GM18517 (cell line): ENCODE results near the gene H3-3A.
A peak's percentile ranks its signal among the peaks of the same experiment; 100 is the strongest.

ENCODE experiments used
- ATAC-seq: cut with Tn5 transposase; IDR thresholded peaks from one replicate; pipeline ENCODE4 v1.9.1; 2021; ENCODE audit warnings: mild to moderate bottlenecking, moderate library complexity; ENCODE audit not compliant: unreplicated experiment

Gene H3-3A

GRCh38 chr1:226052061-226052460 lies 10.5 kb upstream of the H3-3A start:
- ATAC-seq, result no peak

DNA sequence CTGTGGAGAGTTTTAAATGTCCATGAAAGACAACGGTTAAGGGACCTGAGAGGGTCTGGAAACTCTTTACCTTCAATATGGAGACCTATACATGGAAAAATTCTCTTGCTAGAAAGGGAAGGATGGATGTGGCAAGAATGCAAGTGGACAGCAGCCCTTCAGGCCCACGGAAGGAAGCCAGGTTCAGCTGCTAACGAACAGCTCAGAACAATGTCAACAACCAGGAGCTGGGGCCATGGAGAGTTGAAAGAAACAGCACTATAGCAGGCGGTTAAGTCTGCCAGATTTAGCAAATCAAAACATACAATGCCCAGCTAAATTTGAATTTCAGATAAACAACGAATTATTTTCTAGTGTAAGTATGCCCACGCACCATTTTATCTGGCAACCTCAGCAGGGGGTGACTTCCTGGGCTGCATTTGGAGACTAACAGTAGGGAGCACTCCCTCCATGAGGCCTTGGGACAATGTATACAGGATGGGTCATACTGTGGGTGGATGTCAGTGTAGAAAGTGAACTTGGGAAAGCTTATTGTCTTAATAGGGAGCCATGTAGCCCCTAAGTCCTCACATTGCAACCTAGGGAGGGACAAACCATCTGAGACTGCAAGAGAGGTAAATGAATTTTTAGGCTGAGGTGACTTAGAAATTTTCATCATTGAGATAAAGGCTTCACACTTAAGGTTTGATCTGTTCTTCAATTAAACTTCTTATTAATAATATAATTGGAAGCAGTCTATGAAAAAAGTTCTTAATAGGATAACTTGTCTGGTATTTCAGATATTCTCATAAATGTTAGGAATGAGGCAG lies 7.8 kb upstream of the H3-3A start:
- ATAC-seq, result no peak

DNA sequence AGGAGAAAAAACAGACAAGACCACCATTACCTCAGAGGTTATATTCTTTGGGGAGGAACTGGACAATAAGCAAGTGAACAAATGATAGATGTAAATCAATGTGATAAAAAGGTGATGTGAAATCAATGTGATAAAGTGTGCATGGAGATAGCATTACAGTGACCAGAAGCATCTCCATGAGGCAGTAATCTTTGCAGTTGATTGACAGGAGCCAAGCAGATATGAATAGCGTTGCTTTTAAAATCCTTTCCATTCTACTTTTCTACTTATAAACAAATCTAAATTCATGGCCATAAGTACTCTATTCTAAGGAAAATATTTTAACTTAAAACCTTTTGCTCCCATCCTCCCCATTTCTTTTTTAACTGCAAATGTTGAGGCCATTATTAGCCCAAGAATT lies 2.8 kb upstream of the H3-3A start:
- no peak for ATAC-seq

DNA sequence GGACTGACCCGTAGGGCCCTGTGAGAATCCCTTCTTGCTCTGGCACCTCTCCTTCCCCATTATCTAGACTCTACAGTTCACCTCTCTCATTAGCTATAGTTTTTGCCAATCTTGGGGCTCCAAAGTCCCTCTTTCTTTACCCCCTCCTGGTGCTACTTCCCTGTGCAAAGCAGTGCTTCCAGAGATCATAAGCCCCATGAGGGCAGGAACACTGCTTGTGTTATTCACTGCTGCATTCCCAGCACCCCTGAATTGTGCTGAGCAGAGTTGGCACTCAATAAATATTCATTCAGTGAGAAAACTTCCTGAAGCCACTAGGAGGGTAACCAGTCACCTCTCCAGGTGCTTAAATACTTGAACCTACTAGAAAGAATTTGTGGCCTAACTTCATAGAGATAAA lies 2.1 kb upstream of the H3-3A start:
- ATAC-seq, result no peak

- no peak for ATAC-seq
Measured at GRCh38 chr1:226061068-226061840, 1.3 kb upstream of the H3-3A start.

- ATAC-seq, result peak; percentile 42
Measured at GRCh38 chr1:226061841-226062557, 517 bp upstream of the H3-3A start.

- ATAC-seq, result peak; percentile 16
Measured at GRCh38 chr1:226063224-226063976, 884 bp downstream of the H3-3A start.

DNA sequence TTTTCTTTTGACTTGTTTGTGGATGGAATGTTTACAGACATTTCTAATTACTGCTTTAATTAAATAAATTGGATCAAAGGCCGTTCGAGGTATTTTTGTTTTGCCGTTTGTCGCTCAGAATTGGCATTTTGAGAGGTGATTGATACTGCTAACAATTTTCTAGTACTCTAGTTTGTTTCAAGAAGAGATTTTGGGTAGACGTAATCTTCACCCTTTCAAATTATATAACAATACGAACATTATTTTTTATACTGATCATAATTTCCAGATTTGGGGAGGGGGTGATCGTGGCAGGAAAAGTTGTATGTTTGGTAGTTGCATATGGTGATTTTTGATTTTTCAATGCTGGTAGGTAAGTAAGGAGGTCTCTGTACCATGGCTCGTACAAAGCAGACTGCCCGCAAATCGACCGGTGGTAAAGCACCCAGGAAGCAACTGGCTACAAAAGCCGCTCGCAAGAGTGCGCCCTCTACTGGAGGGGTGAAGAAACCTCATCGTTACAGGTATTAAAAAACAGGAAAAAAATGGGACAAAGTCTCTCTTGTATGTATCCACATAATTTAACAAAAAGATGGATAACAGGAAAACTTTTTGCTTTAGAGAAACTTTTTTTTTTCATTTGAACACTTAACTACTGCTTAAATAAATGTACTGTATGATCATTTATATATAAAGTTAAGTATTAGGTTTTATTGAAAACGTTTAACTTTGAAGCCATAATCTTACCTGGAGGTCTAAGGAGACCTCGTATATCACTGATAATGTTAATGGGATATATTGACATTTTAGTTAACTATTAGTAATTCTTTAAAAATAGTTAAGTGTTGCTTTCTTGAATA lies 1.7 kb downstream of the H3-3A start:
- ATAC-seq, result no peak

GRCh38 chr1:226064816-226065248 lies 2.3 kb downstream of the H3-3A start:
- no peak for ATAC-seq

DNA sequence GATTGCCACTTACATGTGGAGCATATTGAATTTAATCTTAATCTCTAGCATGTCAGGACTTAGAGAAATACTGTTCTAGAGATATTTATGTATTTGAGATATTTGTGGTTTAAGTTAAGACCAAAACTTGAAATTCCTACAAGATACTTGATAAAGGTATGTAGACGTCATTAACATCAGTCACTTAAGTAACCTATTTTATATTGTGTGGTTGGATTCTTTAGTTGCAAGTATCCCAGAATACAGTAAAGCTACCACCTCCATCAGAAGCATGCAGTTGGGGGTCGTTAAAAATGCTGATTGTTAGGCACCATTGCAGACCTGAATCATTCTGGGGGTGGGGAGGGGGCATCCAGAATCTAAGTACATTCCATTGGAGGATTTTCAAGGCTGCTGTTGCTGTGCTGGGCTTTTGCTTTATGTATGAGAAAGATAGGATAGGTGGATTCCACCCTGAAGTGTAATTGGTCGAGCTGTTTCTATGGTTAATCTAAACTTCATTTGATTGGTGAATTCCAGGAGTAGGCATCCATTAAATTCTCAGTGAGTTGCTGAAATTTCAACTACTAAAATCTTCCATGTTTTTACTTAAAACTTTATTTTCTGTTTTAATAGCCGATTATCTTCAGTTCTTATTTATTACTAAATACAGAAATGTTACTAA lies 4.0 kb downstream of the H3-3A start:
- ATAC-seq, result no peak

- no peak for ATAC-seq
Measured at GRCh38 chr1:226069811-226070489, 7.4 kb downstream of the H3-3A start.

DNA sequence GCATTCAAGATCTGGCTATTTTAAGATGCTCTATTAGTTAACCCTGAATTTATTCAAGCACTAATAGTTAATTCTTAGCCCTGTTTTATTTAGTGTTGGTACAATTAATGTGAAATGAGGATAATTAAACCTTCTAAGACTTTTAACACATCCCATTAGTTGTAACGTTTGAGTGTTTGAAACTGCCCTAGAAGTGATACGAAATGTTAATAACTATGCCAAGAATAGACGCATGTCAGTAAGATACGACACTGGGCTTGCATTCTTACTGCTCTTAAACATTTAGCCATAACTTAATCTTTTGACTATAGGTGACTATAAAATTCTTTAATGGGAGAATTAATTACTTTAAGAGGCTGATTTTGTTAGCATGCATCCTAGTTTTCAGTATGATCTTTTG lies 9.8 kb downstream of the H3-3A start:
- no peak for ATAC-seq

DNA sequence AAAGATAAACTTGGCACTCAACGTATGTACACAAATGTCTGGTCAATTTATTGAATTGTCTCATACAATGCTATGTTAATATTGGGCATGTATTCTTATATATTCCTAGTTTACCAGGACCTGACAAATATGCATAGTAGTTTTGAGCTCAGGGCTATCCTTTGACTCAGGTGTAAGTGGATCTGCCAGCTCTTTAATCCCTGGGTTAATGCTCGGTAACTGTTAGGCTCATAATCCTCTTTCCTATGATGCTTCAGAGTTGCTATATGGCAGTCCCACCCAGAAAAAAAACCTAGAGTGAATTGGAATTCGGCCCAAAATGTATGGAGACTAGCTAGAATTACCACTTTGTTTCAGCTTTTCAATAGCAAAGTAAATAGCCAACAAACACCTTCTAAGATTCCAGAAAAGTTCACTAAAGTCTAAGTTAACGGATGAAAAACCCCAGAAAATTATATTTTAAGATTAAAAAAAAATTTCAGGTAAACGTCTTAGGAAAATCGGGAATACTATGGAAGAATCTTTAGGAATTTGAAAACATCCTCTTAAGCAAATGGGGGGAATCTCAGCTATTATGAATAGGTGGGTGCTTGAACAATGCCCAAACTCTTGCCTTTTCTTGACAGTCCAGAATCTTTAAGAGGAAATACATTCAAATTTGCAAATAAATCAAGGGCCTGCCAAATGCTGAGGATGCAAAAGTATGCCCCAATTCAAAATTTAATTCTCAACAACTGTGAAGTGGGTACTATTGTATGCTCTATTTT lies 10.9 kb downstream of the H3-3A start:
- no peak for ATAC-seq

- no peak for ATAC-seq
Measured at GRCh38 chr1:226074046-226074445, 11.5 kb downstream of the H3-3A start.

DNA sequence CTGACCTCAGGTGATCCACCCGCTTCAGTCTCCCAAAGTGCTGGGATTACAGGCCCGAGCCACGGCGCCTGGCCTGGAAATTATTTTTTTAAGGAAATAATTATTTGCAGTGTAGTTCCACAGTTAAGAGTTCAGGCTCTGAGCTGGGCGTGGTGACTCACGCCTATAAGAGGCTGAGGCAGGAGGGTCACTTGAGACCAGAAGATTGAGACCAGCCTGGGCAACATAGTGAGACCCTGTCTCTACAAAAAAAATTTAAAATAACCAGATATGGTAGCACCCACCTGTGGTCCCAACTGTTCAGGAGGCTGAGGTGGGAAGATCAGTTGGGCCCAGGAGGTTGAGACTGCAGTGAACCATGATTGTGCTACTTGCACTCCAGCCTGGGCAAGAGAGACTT lies 13.9 kb downstream of the H3-3A start:
- ATAC-seq, result no peak

DNA sequence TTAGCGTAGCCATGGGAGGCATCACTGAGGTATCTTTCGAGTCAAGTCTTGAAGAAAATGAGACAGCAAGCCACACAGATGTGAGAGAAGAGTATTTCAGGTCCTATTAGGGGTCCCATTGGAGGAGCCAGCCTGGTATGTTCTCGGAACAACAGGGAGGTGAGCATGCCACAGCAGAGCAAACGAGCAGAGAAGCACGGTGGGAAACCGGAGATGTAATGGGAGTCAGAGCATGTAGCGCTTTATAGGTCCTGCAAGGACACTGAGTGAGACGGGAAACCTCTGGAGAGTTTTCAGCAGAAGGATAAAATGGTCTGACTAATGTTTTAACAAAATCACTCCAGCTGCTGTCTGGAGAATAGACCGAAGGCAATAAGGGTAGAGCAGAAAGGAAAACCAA lies 15.9 kb downstream of the H3-3A start:
- no peak for ATAC-seq

- peak; percentile 11 for ATAC-seq
Measured at GRCh38 chr1:226082587-226082917, 20.0 kb downstream of the H3-3A start.

- ATAC-seq, result peak; percentile 8
Measured at GRCh38 chr1:226082959-226083301, 20.4 kb downstream of the H3-3A start.
